ENCODE data around the gene SYNPO2.

- TF ChIP-seq CTCF (IDR thresholded peaks at IDR 0.05; ENCODE audit: control extremely low read depth in 1 of 3, insufficient read depth in 1 of 3, low read depth in 1 of 3, low read length in 3 of 3): no peak
- TF ChIP-seq YY1 (IDR thresholded peaks at IDR 0.05; ENCODE audit: low read depth, low read length): no peak
- TF ChIP-seq GTF2F1 (IDR thresholded peaks at IDR 0.05; ENCODE audit: borderline replicate concordance, low read depth, low read length): no peak
- TF ChIP-seq EZH2 (IDR thresholded peaks at IDR 0.05; ENCODE audit: low read depth, low read length, severe bottlenecking): no peak
- TF ChIP-seq TBP (IDR thresholded peaks at IDR 0.05; ENCODE audit: low read depth, low read length): no peak
- TF ChIP-seq ZNF274 (IDR thresholded peaks at IDR 0.05; ENCODE audit: borderline replicate concordance, extremely low read depth, low read length): no peak
- TF ChIP-seq MAFK (IDR thresholded peaks at IDR 0.05; ENCODE audit: low read depth, low read length): no peak
- no peak for TF ChIP-seq ATF2 (IDR thresholded peaks at IDR 0.05; ENCODE audit: low read length)
- no peak for TF ChIP-seq TAF1 (IDR thresholded peaks at IDR 0.05; ENCODE audit: low read depth, low read length)
- TF ChIP-seq SIX5 (IDR thresholded peaks at IDR 0.05; ENCODE audit: low read depth, low read length): no peak
Observed at GRCh38 chr4:119048446-119048845, 159.8 kb downstream of the SYNPO2 start.

Data from H1 (cell line).